Adrenal gland (tissue), 19 donors: ENCODE measurements around the gene CAV2. TPM values are rescaled to one million over a fixed set of nuclear protein-coding genes. Genes with fewer than 3 reads are reported as not detected.
A peak's percentile ranks its signal among the peaks of the same experiment; 100 is the strongest.

Experiments used
- DNase-seq, 7 donors: peaks; one replicate each; pipeline ENCODE4 v3.0.0-alpha.2; 2019 to 2020
- H3K27ac ChIP-seq, 5 donors: fragments of 200-600 bp; sonication (generic) in 4 of 5; 1 replicate in 3 of 5; 2 replicates in 2 of 5; pipeline versions ENCODE4 v1.5.1 to v1.8.0; 2016 to 2020; ENCODE audit warnings: mild to moderate bottlenecking in 1 of 5
- H3K27me3 ChIP-seq: fragments of 200-600 bp; 2 replicates; pipeline ENCODE4 v1.8.0; 2021
- H3K36me3 ChIP-seq, 2 donors: fragments of 200-600 bp; replicated peaks in 1 of 2; 1 replicate in 1 of 2; 2 replicates in 1 of 2; pipeline versions ENCODE4 v1.5.1 to v1.8.0; 2018 to 2022
- H3K4me1 ChIP-seq, 2 donors: fragments of 200-600 bp; replicated peaks in 1 of 2; 1 replicate in 1 of 2; 2 replicates in 1 of 2; pipeline versions ENCODE4 v1.5.1 to v1.8.0; 2018 to 2021
- H3K4me3 ChIP-seq, 4 donors: fragments of 200-600 bp; sonication (generic) in 3 of 4; one replicate each; pipeline ENCODE4 v1.5.1; 2016 to 2018
- H3K9me3 ChIP-seq, 3 donors: fragments of 200-600 bp; sonication (generic) in 1 of 3; replicated peaks in 1 of 3; 1 replicate in 2 of 3; 2 replicates in 1 of 3; pipeline versions ENCODE4 v1.5.1 to v1.8.0; 2016 to 2021
- POLR2A ChIP-seq, 2 donors: fragments of 450-650 bp; IDR thresholded peaks; one replicate each; pipeline ENCODE4 v1.6.1; 2017; ENCODE audit warnings: antibody characterized with exemption in 2 of 2, mild to moderate bottlenecking in 2 of 2, moderate library complexity in 1 of 2
- WGBS, 4 donors: extraction: QIAGEN DNeasy Blood & Tissue Kit in 2 of 4; methylation state at CpG; one replicate each; pipeline versions ENCODE4 v1.1.5 to v1.1.7; 2013 to 2017; 5-methylcytosine and 5-hydroxymethylcytosine counted together
- intact Hi-C, 2 donors: fragments of 100-400 bp; cut with DNase I; formaldehyde crosslinking; loops; one replicate each; pipeline versions ENCODE4 v1.14.1 to v1.15.0; 2022 to 2023
- long read RNA-seq, 10 donors: library from polyadenylated mRNA in 3 of 10; unstranded in 2 of 10; stranded (forward) in 1 of 10; transcript quantifications; one replicate each; pipeline ENCODE4 v2.0.0 and lab custom pipeline, GENCODE V29; 2021 to 2026
- polyA plus RNA-seq, 3 donors: library from polyadenylated mRNA; stranded (reverse); fragments of 200-250 nt in 2 of 3; fragments of 350-450 nt in 1 of 3; fragmentation: Illumina TruSeq in 1 of 3; extraction: RNeasy Lipid Tissue Mini Kit (QIAGEN cat#74804) in 1 of 3; gene quantifications; one replicate each; pipeline ENCODE4 v1.2.3, GENCODE V29; 2013 to 2014
- total RNA-seq, 9 donors: library from RNA; depleted of rRNA in 4 of 9; stranded (reverse); fragments of >200 nt in 4 of 9; fragments of 120-200 nt in 1 of 9; fragmentation: NEBNext Ultra II Directional in 1 of 9; extraction: Animal tissue kit (Norgen Biotek cat#: 25700) in 1 of 9; gene quantifications; one replicate each; pipeline versions ENCODE4 v1.1.0 to v1.2.4, GENCODE V29; 2013 to 2023
- TF ChIP-seq, protein P1 (sequence below), 6 experiments: fragments of 450-650 bp in 4 of 6; fragments of 200-600 bp in 2 of 6; sonication (generic) in 1 of 6; IDR thresholded peaks; 1 replicate in 5 of 6; 2 replicates in 1 of 6; pipeline versions ENCODE4 v1.5.1 to v1.8.0; 2016 to 2021; ENCODE audit warnings: antibody characterized with exemption in 6 of 6, mild to moderate bottlenecking in 2 of 6, moderate library complexity in 1 of 6
- donor health status: healthy with polysubstance abuse.
- donor health status: Bipolar disorder and iron deficiency.
- donor health status: DM: yes; HTN: yes; CAD: no.
- donor health status: DM: no; HTN: no; CAD: no.
- donor health status: DM: no; HTN: no; CAD: no.
- donor health status: DM: yes; HTN: yes; CAD: no.

The CAV2 gene
- total RNA-seq (10 to 100 TPM; 10.7 to 40.2 (median 16.7) TPM), polyA plus RNA-seq (10 to 100 TPM in 2 of 3 donors, 1 to 10 TPM in 1; 9.8 to 37.0 (median 14.8) TPM)
- long read RNA-seq, donor 1, transcript CAV2-203 (2 exons, 1,179 nt): minor isoform, 5 of 63 reads
- long read RNA-seq, donor 1, transcript CAV2-201 (3 exons, 3,301 nt): major isoform, 53 of 63 reads
- long read RNA-seq, donor 1, partial matches to known transcripts: 0 of 63 reads
- long read RNA-seq, donor 1, other reads (novel, unspliced or antisense): 0 of 63 reads
- long read RNA-seq, donor 2, transcript CAV2-214 (2 exons, 787 nt): minor isoform, 6 of 44 reads
- long read RNA-seq, donor 2, transcript CAV2-201 (3 exons, 3,301 nt): major isoform, 36 of 44 reads
- long read RNA-seq, donor 2, partial matches to known transcripts: 0 of 44 reads
- long read RNA-seq, donor 2, other reads (novel, unspliced or antisense): 0 of 44 reads
- long read RNA-seq, donor 3, transcript CAV2-203 (2 exons, 1,179 nt): minor isoform, 5 of 63 reads
- long read RNA-seq, donor 3, transcript CAV2-201 (3 exons, 3,301 nt): major isoform, 53 of 63 reads
- long read RNA-seq, donor 3, partial matches to known transcripts: 0 of 63 reads
- long read RNA-seq, donor 3, other reads (novel, unspliced or antisense): 0 of 63 reads
- long read RNA-seq, donor 4, transcript CAV2-201 (3 exons, 3,301 nt): major isoform, 21 of 22 reads
- long read RNA-seq, donor 4, partial matches to known transcripts: 0 of 22 reads
- long read RNA-seq, donor 4, other reads (novel, unspliced or antisense): 1 of 22 reads
- long read RNA-seq, donor 5, transcript CAV2-201 (3 exons, 3,301 nt): major isoform, 37 of 39 reads
- long read RNA-seq, donor 5, partial matches to known transcripts: 0 of 39 reads
- long read RNA-seq, donor 5, other reads (novel, unspliced or antisense): 1 of 39 reads
- long read RNA-seq, donor 6, transcript CAV2-201 (3 exons, 3,301 nt): major isoform, 9 of 11 reads
- long read RNA-seq, donor 6, partial matches to known transcripts: 0 of 11 reads
- long read RNA-seq, donor 6, other reads (novel, unspliced or antisense): 1 of 11 reads
- long read RNA-seq, donor 7, transcript CAV2-201 (3 exons, 3,301 nt): major isoform, 19 of 21 reads
- long read RNA-seq, donor 7, partial matches to known transcripts: 0 of 21 reads
- long read RNA-seq, donor 7, other reads (novel, unspliced or antisense): 0 of 21 reads
- long read RNA-seq, donor 8, transcript CAV2-201 (3 exons, 3,301 nt): major isoform, 55 of 66 reads
- long read RNA-seq, donor 8, transcript CAV2-214 (2 exons, 787 nt): minor isoform, 5 of 66 reads
- long read RNA-seq, donor 8, partial matches to known transcripts: 0 of 66 reads
- long read RNA-seq, donor 8, other reads (novel, unspliced or antisense): 0 of 66 reads
- long read RNA-seq, donor 9, transcript CAV2-201 (3 exons, 3,301 nt): major isoform, 33 of 39 reads
- long read RNA-seq, donor 9, partial matches to known transcripts: 0 of 39 reads
- long read RNA-seq, donor 9, other reads (novel, unspliced or antisense): 0 of 39 reads
- long read RNA-seq, donor 10, transcript CAV2-201 (3 exons, 3,301 nt): major isoform, 16 of 17 reads
- long read RNA-seq, donor 10, partial matches to known transcripts: 0 of 17 reads
- long read RNA-seq, donor 10, other reads (novel, unspliced or antisense): 0 of 17 reads

- Histone ChIP-seq H3K27me3 (no peaks in the 10 kb centered on the region), H3K36me3 (no peaks in the 10 kb centered on the region), H3K4me3 (peak within 1 kb of the TSS in 2 of 4 donors; percentile 46 to 76), H3K27ac (peak within 1 kb of the TSS in 3 of 5 donors; percentile 39 to 86 (median 41)), H3K4me1 (peaks cover 0 to 3% of the 10 kb centered on the region in 2 donors), H3K9me3 (no peaks in the 10 kb centered on the region)
- 5 to 53% (median 9%) methylated on average over 3 to 86 of the region's 86 CpGs for whole genome bisulfite sequencing, 4 donors
- DNase-seq: peak; percentile 31 to 54 (median 46)
- TF ChIP-seq POLR2A (IDR thresholded peaks at IDR 0.05): peak in 1 of 2 donors; percentile 20
- TF ChIP-seq, protein P1, sequence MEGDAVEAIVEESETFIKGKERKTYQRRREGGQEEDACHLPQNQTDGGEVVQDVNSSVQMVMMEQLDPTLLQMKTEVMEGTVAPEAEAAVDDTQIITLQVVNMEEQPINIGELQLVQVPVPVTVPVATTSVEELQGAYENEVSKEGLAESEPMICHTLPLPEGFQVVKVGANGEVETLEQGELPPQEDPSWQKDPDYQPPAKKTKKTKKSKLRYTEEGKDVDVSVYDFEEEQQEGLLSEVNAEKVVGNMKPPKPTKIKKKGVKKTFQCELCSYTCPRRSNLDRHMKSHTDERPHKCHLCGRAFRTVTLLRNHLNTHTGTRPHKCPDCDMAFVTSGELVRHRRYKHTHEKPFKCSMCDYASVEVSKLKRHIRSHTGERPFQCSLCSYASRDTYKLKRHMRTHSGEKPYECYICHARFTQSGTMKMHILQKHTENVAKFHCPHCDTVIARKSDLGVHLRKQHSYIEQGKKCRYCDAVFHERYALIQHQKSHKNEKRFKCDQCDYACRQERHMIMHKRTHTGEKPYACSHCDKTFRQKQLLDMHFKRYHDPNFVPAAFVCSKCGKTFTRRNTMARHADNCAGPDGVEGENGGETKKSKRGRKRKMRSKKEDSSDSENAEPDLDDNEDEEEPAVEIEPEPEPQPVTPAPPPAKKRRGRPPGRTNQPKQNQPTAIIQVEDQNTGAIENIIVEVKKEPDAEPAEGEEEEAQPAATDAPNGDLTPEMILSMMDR (IDR thresholded peaks at IDR 0.05): no peak
- intact Hi-C loops: no loop called here
These were observed at the start of gene CAV2 for GRCh38 chr7:116499168-116500077. Gene CAV2 (plus strand): TSS chr7:116499738. CDS start chr7:116499782, 44 bp downstream.

GRCh38 chr7:116449950-116450349, 49.6 kb upstream of the CAV2 start:
- DNase-seq: no peak
- Histone ChIP-seq H3K27me3 (no peaks in the 10 kb centered on the region), H3K36me3 (no peaks in the 10 kb centered on the region), H3K4me1 (no peaks in the 10 kb centered on the region), H3K27ac (no peak overlapping the region), H3K4me3 (no peak overlapping the region), H3K9me3 (no peaks in the 10 kb centered on the region)
- 41 to 66% (median 58%) methylated on average over 4 of the region's 4 CpGs for WGBS, 4 donors
- intact Hi-C loops: no loop called here
- TF ChIP-seq POLR2A (IDR thresholded peaks at IDR 0.05): no peak
- TF ChIP-seq, protein P1 (IDR thresholded peaks at IDR 0.05): no peak

DNA sequence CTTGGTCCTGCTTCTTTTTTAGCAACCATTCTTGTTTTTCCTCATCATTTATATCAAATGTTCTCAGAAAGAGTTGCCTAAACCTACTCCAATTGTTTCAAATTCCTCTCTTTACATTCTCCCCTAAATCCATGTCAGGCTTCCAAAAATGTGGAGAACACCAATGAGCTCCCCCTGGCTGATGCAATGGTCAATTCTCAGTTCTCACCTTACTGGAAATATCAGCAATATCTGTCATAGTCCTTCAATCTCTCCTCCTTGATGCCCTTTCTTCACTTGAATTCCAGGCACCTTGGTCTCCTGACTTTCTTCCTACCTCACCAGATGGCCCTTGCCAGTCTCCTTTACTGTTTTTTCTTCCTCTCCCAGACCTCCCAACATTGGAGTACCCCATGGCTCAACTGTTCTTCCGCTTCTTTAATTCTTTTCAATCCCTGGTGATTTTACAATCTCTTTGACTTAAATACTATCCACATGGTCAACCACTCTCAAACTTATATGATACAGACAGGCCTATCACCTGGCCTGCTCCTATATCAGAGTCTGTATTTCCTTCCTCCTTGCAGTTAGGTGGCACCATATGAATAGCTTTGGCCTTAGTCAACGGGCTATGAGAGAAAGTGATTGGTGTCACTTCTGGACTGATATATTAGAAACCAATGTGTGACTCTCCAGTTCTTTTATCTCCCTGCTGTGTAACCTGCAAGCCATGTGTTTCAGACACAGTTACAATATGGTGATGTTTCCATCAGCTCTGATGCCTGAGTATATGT, 47.4 kb upstream of the CAV2 start:
- H3K4me1 ChIP-seq: no peaks in the 10 kb centered on the region
- 90 to 100% (median 95%) methylated on average over 2 of the region's 2 CpGs for WGBS, 4 donors
- H3K4me3 ChIP-seq: no peak overlapping the region
- no peaks in the 10 kb centered on the region for H3K36me3 ChIP-seq
- TF ChIP-seq, protein P1 (IDR thresholded peaks at IDR 0.05): no peak
- no peak overlapping the region for H3K27ac ChIP-seq
- intact Hi-C loops: no loop called here
- H3K9me3 ChIP-seq: no peaks in the 10 kb centered on the region
- no peaks in the 10 kb centered on the region for H3K27me3 ChIP-seq
- DNase-seq: no peak
